A673 (cell line): ENCODE results near the gene MAD2L2. TPM values are rescaled to one million over a fixed set of nuclear protein-coding genes. Genes with fewer than 3 reads are reported as not detected.
A peak's percentile ranks its signal among the peaks of the same experiment; 100 is the strongest.

Experiments used
- BruUV-seq: library from RNA; stranded (reverse); fragments of 400-500 nt; replicated peaks from 2 replicates; lab custom pipeline; 2021; lab: Mats Ljungman, UMichigan
- CTCF ChIA-PET: fragments of 300-600 bp; sonication (Branson Sonifier 250); formaldehyde crosslinking; loops from one replicate; lab custom pipeline; 2022; ENCODE audit warnings: antibody characterized with exemption; lab: Charles Lee
- POLR2A ChIA-PET: fragments of 300-600 bp; sonication (Branson Sonifier 250); formaldehyde crosslinking; loops from one replicate; lab custom pipeline; 2022; ENCODE audit warnings: antibody characterized with exemption; ENCODE audit not compliant: low non-redundant PET; lab: Charles Lee
- DNase-seq: peaks from one replicate; pipeline ENCODE4 v3.0.0-alpha.2; 2015; ENCODE audit warnings: low spot score
- H3K27ac ChIP-seq: fragments of 200-600 bp; sonication (generic); 2 replicates; pipeline ENCODE4 v1.5.1; 2016; ENCODE audit warnings: mixed run types, low read depth, mild to moderate bottlenecking, mixed read lengths, antibody characterized with exemption, low read length; ENCODE audit not compliant: poor library complexity, severe bottlenecking
- H3K27me3 ChIP-seq: fragments of 200-600 bp; sonication (generic); replicated peaks from 2 replicates; pipeline ENCODE4 v1.6.1; 2017; ENCODE audit warnings: mixed run types, low read depth, mild to moderate bottlenecking, mixed read lengths, antibody characterized with exemption, low read length; ENCODE audit not compliant: insufficient read depth, poor library complexity
- H3K36me3 ChIP-seq: fragments of 200-600 bp; sonication (generic); 2 replicates; pipeline ENCODE4 v1.6.1; 2016; ENCODE audit warnings: mixed run types, mild to moderate bottlenecking, mixed read lengths, antibody characterized with exemption, low read length; ENCODE audit not compliant: insufficient read depth, poor library complexity, severe bottlenecking
- H3K4me1 ChIP-seq: fragments of 200-600 bp; sonication (generic); 2 replicates; pipeline ENCODE4 v1.6.1; 2017; ENCODE audit warnings: mixed run types, mild to moderate bottlenecking, mixed read lengths, antibody characterized with exemption, low read length; ENCODE audit not compliant: insufficient read depth, poor library complexity, severe bottlenecking
- H3K4me3 ChIP-seq: fragments of 200-600 bp; sonication (generic); 2 replicates; pipeline ENCODE4 v1.5.1; 2016; ENCODE audit warnings: low read depth, mixed run types, mild to moderate bottlenecking, mixed read lengths, low read length; ENCODE audit not compliant: poor library complexity, severe bottlenecking
- H3K9me3 ChIP-seq: fragments of 200-600 bp; sonication (generic); 2 replicates; pipeline ENCODE4 v1.6.1; 2016; ENCODE audit warnings: mixed run types, low read depth, mild to moderate bottlenecking, mixed read lengths, antibody characterized with exemption, low read length; ENCODE audit not compliant: poor library complexity, severe bottlenecking
- EZH2 ChIP-seq: fragments of 200-600 bp; sonication (generic); IDR thresholded peaks from 2 replicates; pipeline ENCODE4 v1.6.1; 2017; ENCODE audit warnings: borderline replicate concordance, low read depth, mild to moderate bottlenecking, mixed read lengths, antibody characterized with exemption, low read length; ENCODE audit not compliant: poor library complexity, severe bottlenecking
- intact Hi-C: fragments of 100-400 bp; cut with micrococcal nuclease; formaldehyde crosslinking; loops from one replicate; pipeline ENCODE4 v1.10.0; 2022; ENCODE audit not compliant: unreplicated experiment
- total RNA-seq: library from RNA; stranded (reverse); gene quantifications from 2 replicates; pipeline ENCODE4 v1.2.3, GENCODE V29; 2021
- TF ChIP-seq, protein P1 (sequence below): fragments of 300-800, 200-600 bp; sonication (generic); conservative IDR thresholded peaks from 2 replicates; pipeline ENCODE4 v1.5.1; 2017; ENCODE audit warnings: low read depth, mild to moderate bottlenecking, antibody characterized with exemption, low read length, moderate library complexity, mixed read lengths

Gene MAD2L2
- total RNA-seq, 1 experiment from 2014 or later = 134 TPM

DNA sequence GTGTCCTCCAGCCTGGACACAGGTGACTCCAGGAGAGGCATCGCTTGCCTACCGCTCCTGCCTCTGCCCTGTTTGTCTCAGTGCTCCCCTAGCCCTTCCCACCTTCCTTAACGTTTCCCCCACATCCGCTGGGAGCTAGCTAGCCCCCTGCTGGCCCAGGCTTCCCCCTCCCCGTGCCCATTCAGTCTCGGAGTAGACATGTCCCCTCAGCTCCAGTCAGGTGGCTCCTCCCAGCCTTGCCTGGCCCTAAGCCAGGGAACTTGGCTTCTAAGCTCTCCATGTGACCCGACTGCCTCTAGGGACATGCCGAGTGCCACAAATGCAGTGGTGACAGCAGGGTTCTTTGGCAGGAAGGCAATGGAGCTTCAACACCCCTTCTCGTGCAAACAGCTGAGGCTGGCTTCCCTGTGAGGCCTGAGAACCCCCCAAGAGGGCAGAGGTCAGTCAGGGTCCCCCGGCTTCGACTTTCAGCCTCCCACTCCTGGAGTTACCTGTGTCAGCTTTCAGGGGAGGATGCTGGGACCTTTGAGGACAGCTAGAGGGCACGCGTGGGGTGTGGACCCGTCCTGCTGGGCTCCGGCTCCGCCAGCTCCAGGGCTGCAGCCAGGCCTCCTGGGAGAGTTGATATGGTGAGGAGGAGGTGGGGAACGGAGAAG lies 26.8 kb upstream of the MAD2L2 start:
- Histone ChIP-seq H3K9me3 (no peaks in the 10 kb centered on the region), H3K4me1 (peaks cover 37% of the 10 kb centered on the region), H3K27me3 (no peaks in the 10 kb centered on the region), H3K36me3 (no peaks in the 10 kb centered on the region), H3K27ac (no peak overlapping the region), H3K4me3 (no peak overlapping the region)
- TF ChIP-seq, protein P1, sequence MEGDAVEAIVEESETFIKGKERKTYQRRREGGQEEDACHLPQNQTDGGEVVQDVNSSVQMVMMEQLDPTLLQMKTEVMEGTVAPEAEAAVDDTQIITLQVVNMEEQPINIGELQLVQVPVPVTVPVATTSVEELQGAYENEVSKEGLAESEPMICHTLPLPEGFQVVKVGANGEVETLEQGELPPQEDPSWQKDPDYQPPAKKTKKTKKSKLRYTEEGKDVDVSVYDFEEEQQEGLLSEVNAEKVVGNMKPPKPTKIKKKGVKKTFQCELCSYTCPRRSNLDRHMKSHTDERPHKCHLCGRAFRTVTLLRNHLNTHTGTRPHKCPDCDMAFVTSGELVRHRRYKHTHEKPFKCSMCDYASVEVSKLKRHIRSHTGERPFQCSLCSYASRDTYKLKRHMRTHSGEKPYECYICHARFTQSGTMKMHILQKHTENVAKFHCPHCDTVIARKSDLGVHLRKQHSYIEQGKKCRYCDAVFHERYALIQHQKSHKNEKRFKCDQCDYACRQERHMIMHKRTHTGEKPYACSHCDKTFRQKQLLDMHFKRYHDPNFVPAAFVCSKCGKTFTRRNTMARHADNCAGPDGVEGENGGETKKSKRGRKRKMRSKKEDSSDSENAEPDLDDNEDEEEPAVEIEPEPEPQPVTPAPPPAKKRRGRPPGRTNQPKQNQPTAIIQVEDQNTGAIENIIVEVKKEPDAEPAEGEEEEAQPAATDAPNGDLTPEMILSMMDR = no peak
- TF ChIP-seq EZH2 = no peak
- ChIA-PET CTCF (interaction anchor here (1.4 to 1.8 kb wide), 2 partner anchors 23 to 44 kb away, joined by 4 read pairs; partner anchors contain the start of gene FBXO6), POLR2A (no interaction called here)
- intact Hi-C loops = no loop called here
- peak; percentile 94 for DNase-seq
- BruUV-seq = no TSS peak

DNA sequence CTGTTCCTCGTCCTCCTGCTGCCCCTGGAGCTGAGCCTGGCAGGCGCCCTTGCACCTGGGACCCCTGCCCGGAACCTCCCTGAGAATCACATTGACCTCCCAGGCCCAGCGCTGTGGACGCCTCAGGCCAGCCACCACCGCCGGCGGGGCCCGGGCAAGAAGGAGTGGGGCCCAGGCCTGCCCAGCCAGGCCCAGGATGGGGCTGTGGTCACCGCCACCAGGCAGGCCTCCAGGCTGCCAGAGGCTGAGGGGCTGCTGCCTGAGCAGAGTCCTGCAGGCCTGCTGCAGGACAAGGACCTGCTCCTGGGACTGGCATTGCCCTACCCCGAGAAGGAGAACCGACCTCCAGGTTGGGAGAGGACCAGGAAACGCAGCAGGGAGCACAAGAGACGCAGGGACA lies 25.3 kb upstream of the MAD2L2 start:
- H3K36me3 ChIP-seq = no peaks in the 10 kb centered on the region
- no TSS peak for BruUV-seq
- TF ChIP-seq, protein P1 = no peak
- no peak for TF ChIP-seq EZH2
- intact Hi-C loops = no loop called here
- no peaks in the 10 kb centered on the region for H3K27me3 ChIP-seq
- ChIA-PET POLR2A (no interaction called here), CTCF (no interaction called here)
- H3K27ac ChIP-seq = no peak overlapping the region
- no peak for DNase-seq
- H3K9me3 ChIP-seq = no peaks in the 10 kb centered on the region
- no peak overlapping the region for H3K4me3 ChIP-seq
- peaks cover 49% of the 10 kb centered on the region for H3K4me1 ChIP-seq

DNA sequence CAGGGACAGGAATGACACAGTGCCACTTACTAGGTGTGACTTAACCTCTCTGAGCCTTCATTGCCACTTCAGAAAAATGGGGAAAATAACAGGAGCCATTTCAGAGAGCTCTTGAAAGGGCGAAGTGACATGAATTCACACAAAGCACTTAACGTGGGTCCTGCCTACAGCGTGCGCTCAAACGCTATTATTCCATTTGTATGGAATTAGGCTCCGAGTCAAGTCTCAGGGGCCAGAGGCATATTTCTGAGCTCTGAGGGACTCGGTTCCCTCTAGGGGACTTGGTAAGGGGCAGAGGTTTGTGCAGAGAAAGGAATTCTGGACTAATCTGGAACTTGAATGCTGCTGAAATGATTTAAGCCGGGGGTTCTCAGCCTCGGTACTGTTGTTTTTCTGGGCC lies 24.6 kb upstream of the MAD2L2 start:
- POLR2A ChIA-PET = no interaction called here
- intact Hi-C loops = no loop called here
- BruUV-seq = no TSS peak

More for the DNA sequence above, 24.6 kb upstream of the MAD2L2 start:
- H3K27ac ChIP-seq = no peak overlapping the region
- no peak for TF ChIP-seq EZH2
- TF ChIP-seq, protein P1 = no peak
- no peak overlapping the region for H3K4me3 ChIP-seq
- H3K4me1 ChIP-seq = peaks cover 56% of the 10 kb centered on the region
- H3K27me3 ChIP-seq = no peaks in the 10 kb centered on the region
- H3K36me3 ChIP-seq = no peaks in the 10 kb centered on the region
- H3K9me3 ChIP-seq = no peaks in the 10 kb centered on the region
- DNase-seq = no peak
- CTCF ChIA-PET = no interaction called here
